Neural cell (in vitro differentiated cells): ENCODE results near the gene FCN2. TPM values are rescaled to one million over a fixed set of nuclear protein-coding genes. Genes with fewer than 3 reads are reported as not detected.

Experiments
- H2AFZ ChIP-seq: fragments of 200-600, 300-800 bp; sonication (generic), shearing (Covaris generic); 2 replicates; pipeline ENCODE4 v1.6.0; 2014; ENCODE audit warnings: low read depth, mild to moderate bottlenecking, antibody characterized with exemption, low read length, moderate library complexity
- H3F3A ChIP-seq: fragments of 200-600 bp; shearing (Covaris generic); 2 replicates; pipeline ENCODE4 v1.6.1; 2016; ENCODE audit warnings: mild to moderate bottlenecking, moderate library complexity, mixed read lengths, antibody characterized with exemption, low read length; ENCODE audit not compliant: insufficient read depth, poor library complexity, severe bottlenecking
- H3K27ac ChIP-seq: fragments of 200-600, 300-800 bp; sonication (generic), shearing (Covaris generic); 2 replicates; pipeline ENCODE4 v1.5.1; 2014; ENCODE audit warnings: mild to moderate bottlenecking, low read length, moderate library complexity
- H3K27me3 ChIP-seq: fragments of 300-800, 200-600 bp; sonication (generic), shearing (Covaris generic); 2 replicates; pipeline ENCODE4 v1.6.0; 2014; ENCODE audit warnings: mild to moderate bottlenecking, low read depth, low read length, moderate library complexity; ENCODE audit not compliant: insufficient read depth
- H3K36me3 ChIP-seq: fragments of 300-800, 200-600 bp; sonication (generic), shearing (Covaris generic); 2 replicates; pipeline ENCODE4 v1.5.1; 2014; ENCODE audit warnings: mild to moderate bottlenecking, antibody characterized with exemption, low read length, moderate library complexity; ENCODE audit not compliant: insufficient read depth
- H3K4me2 ChIP-seq: fragments of 300-800, 200-600 bp; sonication (generic), shearing (Covaris generic); 2 replicates; pipeline ENCODE4 v1.6.0; 2014; ENCODE audit warnings: mild to moderate bottlenecking, low read length
- H3K4me3 ChIP-seq: fragments of 300-800, 200-600 bp; sonication (generic), shearing (Covaris generic); 2 replicates; pipeline ENCODE4 v1.5.1; 2014; ENCODE audit warnings: mild to moderate bottlenecking, low read length, moderate library complexity
- H3K79me2 ChIP-seq: fragments of 200-600 bp; shearing (Covaris generic); replicated peaks from 2 replicates; pipeline ENCODE4 v1.6.0; 2014; ENCODE audit warnings: mild to moderate bottlenecking, low read length, moderate library complexity; ENCODE audit not compliant: insufficient read depth
- H3K9ac ChIP-seq: fragments of 300-800, 200-600 bp; sonication (generic), shearing (Covaris generic); 2 replicates; pipeline ENCODE4 v1.6.1; 2016; ENCODE audit warnings: mild to moderate bottlenecking, low read length, mixed read lengths
- H3K9me2 ChIP-seq: fragments of 200-600 bp; shearing (Covaris generic); 2 replicates; pipeline ENCODE4 v1.6.1; 2016; ENCODE audit warnings: mild to moderate bottlenecking, low read length, mixed read lengths; ENCODE audit not compliant: insufficient read depth
- H3K9me3 ChIP-seq: fragments of 200-600, 300-800 bp; sonication (generic), shearing (Covaris generic); 2 replicates; pipeline ENCODE4 v1.6.1; 2016; ENCODE audit warnings: mild to moderate bottlenecking, mixed run types, low read length, moderate library complexity, mixed read lengths
- H4K20me1 ChIP-seq: fragments of 200-600 bp; shearing (Covaris generic); 2 replicates; pipeline ENCODE4 v1.6.1; 2016; ENCODE audit warnings: mild to moderate bottlenecking, mixed run types; ENCODE audit not compliant: insufficient read depth
- EP300 ChIP-seq: fragments of 450-650 bp; conservative IDR thresholded peaks from 2 replicates; pipeline ENCODE4 v1.6.1; 2014; ENCODE audit warnings: antibody characterized with exemption, mild to moderate bottlenecking, moderate library complexity; ENCODE audit not compliant: poor library complexity, severe bottlenecking
- EZH2 ChIP-seq: fragments of 200-600, 300-800 bp; shearing (Covaris generic), sonication (generic); IDR thresholded peaks from 2 replicates; pipeline ENCODE4 v1.6.1; 2014; ENCODE audit warnings: antibody characterized with exemption, low read length, borderline replicate concordance, mild to moderate bottlenecking; ENCODE audit not compliant: insufficient read depth, poor library complexity, severe bottlenecking
- MXI1 ChIP-seq: fragments of 450-650 bp; conservative IDR thresholded peaks from 2 replicates; pipeline ENCODE4 v1.6.1; 2014; ENCODE audit warnings: antibody characterized with exemption, mild to moderate bottlenecking; ENCODE audit not compliant: poor library complexity, severe bottlenecking
- POLR2AphosphoS5 ChIP-seq: IDR thresholded peaks from 2 replicates; pipeline ENCODE4 v1.6.1; 2012
- RAD21 ChIP-seq: fragments of 450-650 bp; conservative IDR thresholded peaks from 2 replicates; pipeline ENCODE4 v1.6.1; 2014; ENCODE audit warnings: antibody characterized with exemption, mild to moderate bottlenecking, moderate library complexity
- SMC3 ChIP-seq: fragments of 450-650 bp; conservative IDR thresholded peaks from 2 replicates; pipeline ENCODE4 v1.6.1; 2014; ENCODE audit warnings: antibody characterized with exemption, mild to moderate bottlenecking, moderate library complexity; ENCODE audit not compliant: poor library complexity
- TAF1 ChIP-seq: IDR thresholded peaks from 2 replicates; pipeline ENCODE4 v1.6.1; 2012; ENCODE audit warnings: low read depth
- polyA plus RNA-seq: library from polyadenylated mRNA; depleted of rRNA; stranded (reverse); fragments of >200 nt; gene quantifications from 2 replicates; pipeline ENCODE4 v1.2.3, GENCODE V29; 2014
- TF ChIP-seq, protein P1 (sequence below): fragments of 450-650 bp; IDR thresholded peaks from 2 replicates; pipeline ENCODE4 v1.5.1; 2014; ENCODE audit warnings: antibody characterized with exemption, mild to moderate bottlenecking, moderate library complexity; ENCODE audit not compliant: poor library complexity, severe bottlenecking
- TF ChIP-seq, protein P2 (sequence below): IDR thresholded peaks from 2 replicates; pipeline ENCODE4 v1.6.1; 2012; ENCODE audit warnings: borderline replicate concordance

Gene FCN2
- polyA plus RNA-seq, 1 donor from 2014 or later: not detected

DNA sequence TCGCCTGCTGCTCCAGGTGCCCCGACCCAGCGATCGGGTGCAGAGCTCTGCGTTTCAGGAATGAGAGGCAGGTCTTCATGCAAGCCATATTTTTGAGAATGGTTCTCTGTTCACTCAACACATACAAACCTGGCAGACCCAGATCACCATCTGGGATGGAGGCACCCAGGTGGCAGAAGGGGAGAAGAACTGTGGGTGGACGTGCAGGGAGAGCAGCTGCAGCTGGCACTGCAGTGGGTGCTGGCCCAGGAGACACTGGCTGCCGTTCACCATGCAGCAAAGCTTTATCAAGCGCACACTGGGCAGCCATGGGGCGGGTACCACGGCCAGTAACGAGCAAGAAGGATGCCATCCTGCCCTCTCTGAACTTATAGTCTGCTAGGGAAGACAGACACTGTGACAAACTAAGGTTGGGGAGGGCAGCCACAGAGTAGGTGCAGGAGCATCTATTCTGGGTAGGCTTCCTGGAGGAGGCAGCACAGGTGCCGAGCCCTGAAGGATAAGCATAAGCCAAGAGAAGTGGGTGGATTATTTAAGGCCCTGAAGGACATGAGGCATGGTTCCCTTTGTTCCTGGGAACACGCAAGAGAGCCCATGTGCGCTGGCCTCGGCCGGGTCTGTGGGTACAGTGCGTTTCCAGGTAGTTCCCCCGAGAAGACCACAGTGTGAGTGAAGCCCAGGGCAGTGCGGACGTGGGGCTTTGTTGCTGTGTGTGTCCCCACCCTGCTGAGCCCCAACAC, 46.2 kb upstream of the FCN2 start:
- no peak overlapping the region for H3K9ac ChIP-seq
- no peaks in the 10 kb centered on the region for H3K36me3 ChIP-seq
- H3K9me3 ChIP-seq: no peaks in the 10 kb centered on the region
- H3K4me2 ChIP-seq: no peak overlapping the region
- H2AFZ ChIP-seq: no peak overlapping the region
- no peaks in the 10 kb centered on the region for H4K20me1 ChIP-seq
- no peak overlapping the region for H3K27ac ChIP-seq
- no peaks in the 10 kb centered on the region for H3K9me2 ChIP-seq
- no peaks in the 10 kb centered on the region for H3F3A ChIP-seq
- no peak overlapping the region for H3K4me3 ChIP-seq
- TF ChIP-seq TAF1 (no peak), MXI1 (no peak), POLR2AphosphoS5 (no peak), EP300 (no peak), SMC3 (no peak), EZH2 (no peak), RAD21 (no peak)
- TF ChIP-seq, protein P1, sequence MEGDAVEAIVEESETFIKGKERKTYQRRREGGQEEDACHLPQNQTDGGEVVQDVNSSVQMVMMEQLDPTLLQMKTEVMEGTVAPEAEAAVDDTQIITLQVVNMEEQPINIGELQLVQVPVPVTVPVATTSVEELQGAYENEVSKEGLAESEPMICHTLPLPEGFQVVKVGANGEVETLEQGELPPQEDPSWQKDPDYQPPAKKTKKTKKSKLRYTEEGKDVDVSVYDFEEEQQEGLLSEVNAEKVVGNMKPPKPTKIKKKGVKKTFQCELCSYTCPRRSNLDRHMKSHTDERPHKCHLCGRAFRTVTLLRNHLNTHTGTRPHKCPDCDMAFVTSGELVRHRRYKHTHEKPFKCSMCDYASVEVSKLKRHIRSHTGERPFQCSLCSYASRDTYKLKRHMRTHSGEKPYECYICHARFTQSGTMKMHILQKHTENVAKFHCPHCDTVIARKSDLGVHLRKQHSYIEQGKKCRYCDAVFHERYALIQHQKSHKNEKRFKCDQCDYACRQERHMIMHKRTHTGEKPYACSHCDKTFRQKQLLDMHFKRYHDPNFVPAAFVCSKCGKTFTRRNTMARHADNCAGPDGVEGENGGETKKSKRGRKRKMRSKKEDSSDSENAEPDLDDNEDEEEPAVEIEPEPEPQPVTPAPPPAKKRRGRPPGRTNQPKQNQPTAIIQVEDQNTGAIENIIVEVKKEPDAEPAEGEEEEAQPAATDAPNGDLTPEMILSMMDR: no peak
- TF ChIP-seq, protein P2, sequence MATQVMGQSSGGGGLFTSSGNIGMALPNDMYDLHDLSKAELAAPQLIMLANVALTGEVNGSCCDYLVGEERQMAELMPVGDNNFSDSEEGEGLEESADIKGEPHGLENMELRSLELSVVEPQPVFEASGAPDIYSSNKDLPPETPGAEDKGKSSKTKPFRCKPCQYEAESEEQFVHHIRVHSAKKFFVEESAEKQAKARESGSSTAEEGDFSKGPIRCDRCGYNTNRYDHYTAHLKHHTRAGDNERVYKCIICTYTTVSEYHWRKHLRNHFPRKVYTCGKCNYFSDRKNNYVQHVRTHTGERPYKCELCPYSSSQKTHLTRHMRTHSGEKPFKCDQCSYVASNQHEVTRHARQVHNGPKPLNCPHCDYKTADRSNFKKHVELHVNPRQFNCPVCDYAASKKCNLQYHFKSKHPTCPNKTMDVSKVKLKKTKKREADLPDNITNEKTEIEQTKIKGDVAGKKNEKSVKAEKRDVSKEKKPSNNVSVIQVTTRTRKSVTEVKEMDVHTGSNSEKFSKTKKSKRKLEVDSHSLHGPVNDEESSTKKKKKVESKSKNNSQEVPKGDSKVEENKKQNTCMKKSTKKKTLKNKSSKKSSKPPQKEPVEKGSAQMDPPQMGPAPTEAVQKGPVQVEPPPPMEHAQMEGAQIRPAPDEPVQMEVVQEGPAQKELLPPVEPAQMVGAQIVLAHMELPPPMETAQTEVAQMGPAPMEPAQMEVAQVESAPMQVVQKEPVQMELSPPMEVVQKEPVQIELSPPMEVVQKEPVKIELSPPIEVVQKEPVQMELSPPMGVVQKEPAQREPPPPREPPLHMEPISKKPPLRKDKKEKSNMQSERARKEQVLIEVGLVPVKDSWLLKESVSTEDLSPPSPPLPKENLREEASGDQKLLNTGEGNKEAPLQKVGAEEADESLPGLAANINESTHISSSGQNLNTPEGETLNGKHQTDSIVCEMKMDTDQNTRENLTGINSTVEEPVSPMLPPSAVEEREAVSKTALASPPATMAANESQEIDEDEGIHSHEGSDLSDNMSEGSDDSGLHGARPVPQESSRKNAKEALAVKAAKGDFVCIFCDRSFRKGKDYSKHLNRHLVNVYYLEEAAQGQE: no peak
- no peaks in the 10 kb centered on the region for H3K27me3 ChIP-seq
- no peaks in the 10 kb centered on the region for H3K79me2 ChIP-seq

DNA sequence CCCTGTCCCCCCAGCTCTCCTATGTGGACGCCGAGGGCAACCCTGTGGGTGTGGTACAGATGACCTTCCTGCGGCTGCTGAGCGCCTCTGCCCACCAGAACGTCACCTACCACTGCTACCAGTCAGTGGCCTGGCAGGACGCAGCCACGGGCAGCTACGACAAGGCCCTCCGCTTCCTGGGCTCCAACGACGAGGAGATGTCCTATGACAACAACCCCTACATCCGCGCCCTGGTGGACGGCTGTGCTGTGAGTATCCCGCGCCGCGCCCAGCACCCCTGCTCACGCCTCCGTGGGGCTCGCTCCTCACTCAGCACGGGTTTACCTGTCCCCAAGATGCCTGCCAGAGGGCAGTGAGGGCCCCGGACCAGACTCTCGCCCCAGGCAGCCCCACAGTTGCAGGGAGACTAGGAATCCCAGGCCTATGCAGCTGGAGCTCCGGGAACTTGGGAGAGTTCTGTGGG, 45.6 kb upstream of the FCN2 start:
- Histone ChIP-seq H3K27ac (no peak overlapping the region), H3K36me3 (no peaks in the 10 kb centered on the region), H3K79me2 (no peaks in the 10 kb centered on the region), H3K4me3 (no peak overlapping the region), H3K4me2 (no peak overlapping the region), H2AFZ (no peak overlapping the region), H3K9me2 (no peaks in the 10 kb centered on the region), H3K27me3 (no peaks in the 10 kb centered on the region), H3K9ac (no peak overlapping the region), H3F3A (no peaks in the 10 kb centered on the region), H3K9me3 (no peaks in the 10 kb centered on the region), H4K20me1 (no peaks in the 10 kb centered on the region)
- no peak for TF ChIP-seq TAF1
- TF ChIP-seq, protein P1: no peak
- TF ChIP-seq EP300: no peak
- TF ChIP-seq, protein P2: no peak
- no peak for TF ChIP-seq SMC3
- TF ChIP-seq RAD21: no peak
- TF ChIP-seq POLR2AphosphoS5: no peak
- TF ChIP-seq MXI1: no peak
- no peak for TF ChIP-seq EZH2
